HepG2 (cell line): ENCODE measurements around the gene SRSF8. TPM values are rescaled to one million over a fixed set of nuclear protein-coding genes. Genes with fewer than 3 reads are reported as not detected.

Source experiments
- ATAC-seq: fragments of 200-7000 bp; cut with Tn5 transposase; 3 replicates; pipeline ENCODE4 v1.9.1; 2020; ENCODE audit warnings: mild to moderate bottlenecking, moderate library complexity
- BruUV-seq: library from RNA; stranded (reverse); fragments of 400-500 nt; replicated peaks from 2 replicates; lab custom pipeline; 2021; lab: Mats Ljungman, UMichigan
- CTCF ChIA-PET: fragments of 300-600 bp; formaldehyde crosslinking; extraction: SDS; loops from one replicate; lab custom pipeline; 2021; ENCODE audit warnings: low total read pairs, inconsistent platforms, low intra/inter-chr PET ratio; lab: Yijun Ruan, JAX
- POLR2A ChIA-PET: fragments of 350-600 bp; sonication (Branson Sonifier 250); formaldehyde crosslinking; loops from one replicate; lab custom pipeline; 2020; ENCODE audit warnings: antibody characterized with exemption, inconsistent platforms; lab: Yijun Ruan, JAX
- DNase-seq: peaks from one replicate; pipeline ENCODE4 v3.0.0-alpha.2; 2015; ENCODE audit warnings: low spot score
- FAIRE-seq: peaks from 3 replicates; lab custom pipeline; 2011; peaks lifted over from hg19 to GRCh38; lab: Jason Lieb, UNC
- H2AFZ ChIP-seq: one replicate; pipeline ENCODE4 v1.6.1; 2011; ENCODE audit warnings: low read length, inconsistent platforms
- H3K27ac ChIP-seq: fragments of 300-600 bp; 3 replicates; pipeline ENCODE4 v1.8.0; 2011; ENCODE audit warnings: mixed run types, mild to moderate bottlenecking, mixed read lengths, low read length, inconsistent platforms; ENCODE audit not compliant: insufficient read depth; ENCODE audit errors: extremely low read length
- H3K27me3 ChIP-seq, 2 experiments: fragments of 200-600 bp in 1 of 2; 2 replicates in 1 of 2; 3 replicates in 1 of 2; pipeline versions ENCODE4 v1.6.0 to v1.8.0; 2011; ENCODE audit warnings: low read length in 2 of 2, mild to moderate bottlenecking in 2 of 2, moderate library complexity in 2 of 2, inconsistent platforms in 1 of 2; ENCODE audit not compliant: insufficient read depth in 2 of 2, control insufficient read depth in 1 of 2
- H3K36me3 ChIP-seq, 2 experiments: fragments of 200-600 bp in 1 of 2; replicated peaks in 1 of 2; 2 replicates in 1 of 2; 3 replicates in 1 of 2; pipeline versions ENCODE4 v1.5.1 to v1.8.0; 2011; ENCODE audit warnings: low read length in 2 of 2, inconsistent platforms in 1 of 2; ENCODE audit not compliant: insufficient read depth in 2 of 2, control insufficient read depth in 1 of 2
- H3K4me1 ChIP-seq: 2 replicates; pipeline ENCODE4 v1.5.1; 2012; ENCODE audit warnings: low read length, inconsistent platforms; ENCODE audit not compliant: insufficient read depth
- H3K4me2 ChIP-seq: 2 replicates; pipeline ENCODE4 v1.6.0; 2011; ENCODE audit warnings: low read depth, low read length, inconsistent platforms
- H3K4me3 ChIP-seq, 3 experiments: fragments of 200-600 bp in 1 of 3; sonication (generic), shearing (Covaris generic) in 1 of 3; replicated peaks in 1 of 3; 2 replicates each; pipeline ENCODE4 v1.5.1; 2011 to 2016; ENCODE audit warnings: low read length in 3 of 3, inconsistent platforms in 2 of 3, low read depth in 2 of 3, mild to moderate bottlenecking in 2 of 3, control low read depth in 1 of 3, mixed read lengths in 1 of 3; ENCODE audit not compliant: insufficient read depth in 1 of 3
- H3K79me2 ChIP-seq: one replicate; pipeline ENCODE4 v1.6.1; 2011; ENCODE audit warnings: low read length, inconsistent platforms; ENCODE audit not compliant: insufficient read depth
- H3K9ac ChIP-seq: 2 replicates; pipeline ENCODE4 v1.6.0; 2011; ENCODE audit warnings: mild to moderate bottlenecking, low read depth, low read length, inconsistent platforms; ENCODE audit not compliant: insufficient read depth
- H3K9me3 ChIP-seq: 2 replicates; pipeline ENCODE4 v1.5.1; 2012; ENCODE audit warnings: mild to moderate bottlenecking, low read length
- H4K20me1 ChIP-seq: 2 replicates; pipeline ENCODE4 v1.6.0; 2011; ENCODE audit warnings: inconsistent platforms, mild to moderate bottlenecking, low read length, moderate library complexity; ENCODE audit not compliant: insufficient read depth
- E2F5 ChIP-seq: sonication (generic); formaldehyde crosslinking; conservative IDR thresholded peaks from 2 replicates; pipeline ENCODE4 v1.4.0; 2020; ENCODE audit warnings: missing genetic modification reagents
- GTF3A ChIP-seq: sonication (generic); formaldehyde crosslinking; conservative IDR thresholded peaks from 2 replicates; pipeline ENCODE4 v1.4.0; 2020; ENCODE audit warnings: mild to moderate bottlenecking, missing genetic modification reagents
- MXI1 ChIP-seq: IDR thresholded peaks from 3 replicates; pipeline ENCODE4 v1.6.1; 2012; ENCODE audit warnings: low read depth, low read length, inconsistent platforms, borderline replicate concordance
- PRPF4 ChIP-seq: fragments of 200-400 bp; formaldehyde crosslinking; IDR thresholded peaks from 2 replicates; pipeline ENCODE4 v1.6.1; 2016; ENCODE audit warnings: low read length, low read depth; ENCODE audit not compliant: poor library complexity, severe bottlenecking
- RBFOX2 ChIP-seq: fragments of 200-400 bp; formaldehyde crosslinking; IDR thresholded peaks from 2 replicates; pipeline ENCODE4 v1.6.1; 2017; ENCODE audit warnings: low read depth, mild to moderate bottlenecking, low read length
- SMC3 ChIP-seq: IDR thresholded peaks from 2 replicates; pipeline ENCODE4 v1.6.1; 2011; ENCODE audit warnings: low read length, improper control_type of control experiment
- SP1 ChIP-seq, 2 experiments: fragments of 450-650 bp in 1 of 2; sonication (generic) in 1 of 2; formaldehyde crosslinking in 1 of 2; IDR thresholded peaks; 2 replicates each; pipeline versions ENCODE4 v1.4.0 to v1.6.1; 2016 to 2020; ENCODE audit warnings: missing genetic modification reagents in 1 of 2
- ZBTB44 ChIP-seq: sonication (generic); formaldehyde crosslinking; IDR thresholded peaks from 2 replicates; pipeline ENCODE4 v1.4.0; 2020; ENCODE audit warnings: missing genetic modification reagents
- ZNF20 ChIP-seq: sonication (generic); formaldehyde crosslinking; IDR thresholded peaks from 2 replicates; pipeline ENCODE4 v1.4.0; 2020; ENCODE audit warnings: mild to moderate bottlenecking, moderate library complexity, missing genetic modification reagents
- ZNF431 ChIP-seq: sonication (generic); formaldehyde crosslinking; IDR thresholded peaks from 2 replicates; pipeline ENCODE4 v1.9.0; 2022; ENCODE audit warnings: missing genetic modification reagents, low read depth, mild to moderate bottlenecking, borderline replicate concordance
- WGBS: methylation state at CpG from one replicate; pipeline ENCODE4 v1.1.6; 2017; ENCODE audit warnings: low lambda C conversion rate; 5-methylcytosine and 5-hydroxymethylcytosine counted together
- in situ Hi-C: cut with HindIII; loops from 2 replicates; pipeline ENCODE4 v1.10.0; 2017; ENCODE audit warnings: low pct_unique_long_range_greater_than_20kb; ENCODE audit not compliant: extremely low pct_ligation_motif_present
- intact Hi-C: fragments of 100-400 bp; cut with micrococcal nuclease; formaldehyde crosslinking; loops from one replicate; pipeline ENCODE4 v1.10.0; 2022; ENCODE audit not compliant: unreplicated experiment
- polyA plus RNA-seq, 8 experiments: library from polyadenylated mRNA; depleted of rRNA in 3 of 8; stranded (reverse) in 7 of 8; unstranded in 1 of 8; fragments of >200 nt; fragmentation: Illumina TruSeq in 4 of 8; extraction: Trizol in 4 of 8; gene quantifications; 2 replicates each; pipeline versions ENCODE4 v1.2.1 to v1.2.3, GENCODE V29; 2011 to 2016; ENCODE audit warnings: low read depth in 4 of 8, missing spikeins in 1 of 8, mixed read lengths in 1 of 8; ENCODE audit not compliant: insufficient read depth in 1 of 8
- total RNA-seq, 5 experiments: library from RNA; depleted of rRNA; stranded (reverse); fragments of >200 nt; fragmentation: Illumina TruSeq; extraction: Trizol; gene quantifications; 2 replicates each; pipeline ENCODE4 v1.2.3, GENCODE V29; 2016; ENCODE audit warnings: low read depth in 1 of 5

SRSF8 gene
- total and polyA plus RNA-seq, 2 of the 13 experiments (the other 11 are each of a cell fraction or from before 2014, with no cell fraction given): 21.8 to 25.8 TPM

DNA sequence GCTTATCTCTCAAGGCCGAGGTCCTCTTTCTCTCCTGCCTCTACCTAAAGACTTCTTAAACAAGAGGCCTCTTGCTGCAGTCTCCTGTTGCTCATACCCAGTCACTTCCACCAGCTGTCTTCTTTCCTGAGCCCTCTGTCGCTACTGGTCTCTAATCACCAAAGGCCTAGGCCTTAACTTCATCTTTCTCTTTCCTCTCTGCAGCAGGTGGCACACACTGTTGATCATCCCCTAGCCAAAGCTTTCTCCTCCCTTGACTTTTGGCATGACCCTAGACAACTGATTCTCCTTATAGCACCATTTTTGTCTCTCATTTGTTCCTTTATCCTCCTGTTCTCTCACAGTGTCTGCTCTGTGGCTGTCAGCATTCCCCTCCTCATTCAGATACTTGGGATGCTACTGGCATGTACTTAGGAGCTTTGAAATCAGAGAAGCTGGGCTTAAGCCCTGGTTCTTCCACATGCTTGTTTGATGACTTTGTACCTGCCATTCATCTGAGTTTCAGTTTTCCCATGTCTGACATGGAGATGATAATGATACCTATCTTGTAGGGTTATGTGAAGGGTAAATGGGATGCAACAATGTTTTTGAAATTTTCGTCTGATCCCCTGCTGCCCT, 45.3 kb downstream of the SRSF8 start:
- POLR2A ChIA-PET: no interaction called here
- Histone ChIP-seq H3K27me3 (no peaks in the 10 kb centered on the region), H4K20me1 (no peaks in the 10 kb centered on the region)
- TF ChIP-seq PRPF4 (no peak), SP1 (IDR thresholded peaks at IDR 0.05) (no peak), SP1 (CRISPR knock-in tag; IDR thresholded peaks at IDR 0.05) (no peak), RBFOX2 (no peak), MXI1 (no peak), E2F5 (CRISPR knock-in tag) (no peak), ZNF431 (CRISPR knock-in tag) (no peak), GTF3A (CRISPR knock-in tag) (no peak), SMC3 (no peak), ZBTB44 (CRISPR knock-in tag) (no peak), ZNF20 (CRISPR knock-in tag) (no peak)
- TF ChIP-seq, all 625 proteins: peak for 0
- H2AFZ ChIP-seq: no peak overlapping the region
- H3K36me3 ChIP-seq: no peaks in the 10 kb centered on the region
- ATAC-seq (no peak), DNase-seq (no peak), FAIRE-seq (no peak)
- in situ Hi-C loops (no loop called here), intact Hi-C loops (no loop called here)
- H3K79me2 ChIP-seq: no peaks in the 10 kb centered on the region
- no peaks in the 10 kb centered on the region for H3K4me1 ChIP-seq
- no peak overlapping the region for H3K4me3 ChIP-seq
- H3K4me2 ChIP-seq: no peak overlapping the region
- no peak overlapping the region for H3K9ac ChIP-seq
- CTCF ChIA-PET: no interaction called here
- no peaks in the 10 kb centered on the region for H3K9me3 ChIP-seq
- 64% methylated on average over 3 of the region's 3 CpGs for WGBS
- no peak overlapping the region for H3K27ac ChIP-seq
- BruUV-seq: no TSS peak
